Measurements from ENCODE around the gene KATNA1.

KATNA1 gene

DNA sequence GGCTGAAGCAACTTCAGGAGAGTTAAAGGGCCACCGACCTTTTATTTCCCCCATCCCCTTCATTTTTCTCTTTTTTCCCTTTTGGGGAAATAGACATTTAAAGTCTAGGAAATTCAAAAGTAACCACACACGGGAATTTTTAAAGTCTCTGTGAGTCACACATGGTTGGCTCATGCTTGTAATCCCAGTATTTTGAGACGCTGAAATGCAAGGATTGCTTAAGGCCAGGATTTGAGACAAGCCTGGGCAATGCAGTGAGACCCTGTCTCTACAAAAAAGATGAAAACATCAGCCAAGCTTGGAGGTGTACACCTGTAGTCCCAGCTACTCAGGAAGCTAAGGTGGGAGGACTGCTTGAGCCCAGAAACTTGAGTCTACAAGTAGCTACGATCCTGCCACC is 34.2 kb downstream of the KATNA1 start:
- DNase-seq (ENCODE audit: low read depth in 1 of 2, low spot score in 1 of 2) = no peak

DNA sequence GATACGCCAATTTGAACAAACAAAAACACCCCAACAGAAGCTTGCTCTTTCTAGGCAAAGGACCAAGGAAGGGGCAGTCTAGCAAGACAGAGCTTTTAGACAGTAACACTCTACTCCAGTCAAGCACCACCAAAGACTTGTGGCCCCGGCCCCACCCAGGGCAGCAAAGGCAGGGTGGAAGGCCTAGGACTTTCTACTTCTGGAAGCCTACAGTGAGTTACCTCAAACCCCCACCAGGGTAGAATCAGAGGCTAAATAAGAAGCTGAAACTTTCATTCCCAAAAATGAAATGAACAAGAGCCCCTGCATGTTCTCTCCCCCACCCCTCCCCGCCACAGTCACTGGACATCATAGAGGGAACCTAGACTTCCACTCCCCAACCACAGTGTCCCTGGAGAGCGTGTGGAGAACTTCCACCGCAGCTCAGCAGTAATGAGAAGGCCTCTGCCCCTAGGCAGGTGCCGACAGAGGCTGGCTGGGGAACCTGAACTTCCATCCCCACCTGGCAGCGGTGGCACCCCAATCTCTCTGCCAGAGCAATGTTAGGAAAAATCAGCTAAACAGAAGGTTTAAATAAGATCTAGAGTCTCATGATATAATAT is 40.0 kb downstream of the KATNA1 start:
- DNase-seq (ENCODE audit: low read depth in 1 of 2, low spot score in 1 of 2) = no peak

DNA sequence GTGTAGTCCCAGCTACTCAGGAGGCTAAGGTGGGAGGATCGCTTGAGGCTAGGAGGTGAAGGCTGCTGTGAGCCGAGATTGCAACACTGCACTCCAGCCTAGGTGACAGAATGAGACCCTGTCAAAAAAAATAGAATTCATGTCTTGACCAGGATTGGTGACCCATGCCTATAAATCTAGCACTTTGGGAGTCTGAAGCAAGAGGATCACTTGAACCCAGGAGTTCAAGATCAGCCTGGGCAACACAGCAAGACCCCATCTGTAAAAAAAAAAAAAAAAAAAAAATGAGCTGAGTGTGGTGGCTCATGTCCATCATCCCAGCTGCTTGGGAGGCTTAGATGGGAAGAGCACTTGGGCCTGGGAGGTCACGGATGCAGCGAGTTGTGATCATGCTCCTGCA is 48.0 kb downstream of the KATNA1 start:
- DNase-seq (ENCODE audit: low read depth in 1 of 2, low spot score in 1 of 2) = no peak

DNA sequence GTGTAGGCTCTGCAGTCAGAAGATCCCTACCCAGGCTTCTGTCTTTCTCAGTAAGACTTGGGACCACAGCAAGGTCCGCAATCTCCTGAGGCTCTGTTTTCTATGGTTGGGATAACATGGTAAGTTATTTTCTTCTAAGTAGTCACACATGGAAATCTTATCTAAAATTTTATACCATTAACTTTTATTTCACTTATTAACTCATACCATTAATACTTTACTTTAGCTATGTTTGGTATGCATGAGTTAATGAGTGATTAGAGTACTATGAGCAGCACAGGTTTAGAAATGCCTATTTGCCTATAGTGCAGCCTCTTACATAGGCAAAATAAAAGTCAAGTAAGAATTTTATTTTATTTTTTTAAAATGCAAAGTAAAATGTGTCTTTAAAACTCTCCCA is 55.1 kb downstream of the KATNA1 start:
- no peak for DNase-seq (ENCODE audit: low read depth in 1 of 2, low spot score in 1 of 2)

DNA sequence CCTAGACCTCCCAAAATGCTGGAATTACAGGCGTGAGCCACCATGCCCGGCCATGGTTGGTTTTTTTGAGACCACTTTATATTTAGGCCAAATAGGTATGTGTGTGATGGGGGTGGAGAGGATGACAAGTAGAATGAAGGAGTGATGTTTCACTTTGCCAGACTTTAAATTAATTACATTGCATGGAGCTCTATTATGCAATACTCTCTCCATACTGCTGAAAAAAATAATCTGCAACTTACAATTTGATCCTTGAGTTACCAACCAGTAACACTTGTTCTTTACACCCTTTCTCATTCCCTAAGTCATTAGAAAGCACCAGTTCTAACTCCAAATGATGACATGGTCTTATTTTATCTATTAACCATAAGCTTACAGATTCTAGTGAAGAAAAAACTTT is 55.5 kb downstream of the KATNA1 start:
- DNase-seq (ENCODE audit: low read depth in 1 of 2, low spot score in 1 of 2) = no peak

DNA sequence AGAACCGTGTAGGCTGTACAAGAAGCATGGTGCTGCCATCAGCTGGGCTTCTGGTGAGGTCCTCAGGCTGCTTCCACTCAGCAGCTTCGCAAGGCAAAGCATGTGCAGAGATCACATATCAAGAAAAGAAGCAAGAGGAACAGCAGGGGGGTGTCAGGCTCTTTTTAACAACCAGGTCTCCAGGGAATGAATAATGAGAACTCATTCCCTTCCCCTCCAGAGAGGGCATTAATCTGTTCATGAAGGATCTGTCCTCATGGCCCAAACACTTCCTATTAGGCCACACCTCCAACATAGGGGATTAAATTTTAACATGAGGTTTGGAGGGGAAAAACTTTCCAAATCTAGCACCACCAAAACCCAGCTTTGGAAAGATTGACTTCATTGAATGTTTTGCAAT is 62.4 kb downstream of the KATNA1 start:
- DNase-seq (ENCODE audit: low read depth in 1 of 2, low spot score in 1 of 2) = no peak

DNA sequence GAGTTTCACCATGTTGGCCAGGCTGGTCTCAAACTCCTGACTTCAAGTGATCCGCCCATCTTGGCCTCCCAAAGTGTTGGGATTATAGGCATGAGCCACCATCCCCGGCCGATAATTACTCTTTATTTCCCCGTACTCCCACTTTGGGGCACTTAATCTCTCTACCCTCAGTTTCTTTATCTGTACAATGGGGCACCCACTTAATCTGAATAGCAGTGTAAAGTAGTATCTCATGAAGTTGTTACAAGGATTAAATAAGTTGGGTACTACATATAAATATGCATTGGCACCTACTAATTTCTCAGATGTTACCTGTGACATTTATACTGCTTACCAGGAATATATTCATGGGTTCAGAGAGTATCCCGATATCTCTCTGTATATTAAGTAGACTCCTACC is 67.2 kb downstream of the KATNA1 start:
- no peak for DNase-seq (ENCODE audit: low read depth in 1 of 2, low spot score in 1 of 2)

DNA sequence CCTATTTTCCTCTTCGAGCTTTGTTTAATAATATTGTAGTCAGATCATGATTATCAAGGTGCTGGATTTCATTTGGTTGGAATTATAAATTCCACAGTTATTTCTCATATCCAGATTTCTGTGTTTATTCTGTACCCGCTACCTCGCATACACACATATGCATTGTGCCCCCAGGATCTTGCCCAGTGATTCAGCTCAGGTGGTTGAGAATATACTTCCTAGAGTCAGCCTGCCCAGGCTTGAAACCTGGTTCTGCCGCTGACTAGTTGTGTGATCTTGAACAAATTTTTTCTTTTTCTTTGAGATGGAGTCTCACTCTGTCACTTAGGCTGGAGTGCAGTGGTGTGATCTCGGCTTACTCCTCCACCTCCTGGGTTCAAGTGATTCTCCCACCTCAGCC is 67.6 kb downstream of the KATNA1 start:
- DNase-seq (ENCODE audit: low read depth in 1 of 2, low spot score in 1 of 2) = no peak

DNA sequence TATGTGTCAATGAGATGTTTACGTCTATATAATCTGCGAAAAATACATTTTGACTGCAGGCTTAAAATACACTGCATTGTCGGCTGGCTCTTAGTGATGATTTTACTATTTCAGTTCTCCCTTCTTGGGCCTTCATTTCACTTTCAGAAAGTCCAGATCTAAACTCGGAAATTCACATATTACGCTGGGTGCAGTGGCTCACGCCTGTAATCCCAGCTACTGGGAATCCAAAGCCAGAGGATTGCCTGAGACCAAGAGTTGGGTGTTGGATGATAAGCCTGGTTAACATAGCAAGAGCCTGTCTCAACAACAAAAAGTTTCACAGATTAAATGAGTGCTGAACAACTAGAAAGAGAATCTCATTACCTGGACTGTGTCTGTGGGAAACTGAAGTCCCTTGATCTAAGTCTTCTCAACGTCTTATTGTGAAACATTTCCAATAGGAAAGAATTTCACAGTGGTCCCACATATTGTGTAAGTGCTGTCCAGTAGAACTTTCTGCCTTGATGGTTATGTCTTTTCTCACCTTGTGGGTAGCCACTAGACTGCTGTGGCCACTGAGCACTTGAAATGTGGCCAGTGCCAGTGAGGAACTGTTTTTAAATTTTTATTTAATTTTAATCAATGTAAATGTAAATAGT is 80.4 kb downstream of the KATNA1 start:
- DNase-seq (ENCODE audit: low read depth in 1 of 2, low spot score in 1 of 2) = no peak

DNA sequence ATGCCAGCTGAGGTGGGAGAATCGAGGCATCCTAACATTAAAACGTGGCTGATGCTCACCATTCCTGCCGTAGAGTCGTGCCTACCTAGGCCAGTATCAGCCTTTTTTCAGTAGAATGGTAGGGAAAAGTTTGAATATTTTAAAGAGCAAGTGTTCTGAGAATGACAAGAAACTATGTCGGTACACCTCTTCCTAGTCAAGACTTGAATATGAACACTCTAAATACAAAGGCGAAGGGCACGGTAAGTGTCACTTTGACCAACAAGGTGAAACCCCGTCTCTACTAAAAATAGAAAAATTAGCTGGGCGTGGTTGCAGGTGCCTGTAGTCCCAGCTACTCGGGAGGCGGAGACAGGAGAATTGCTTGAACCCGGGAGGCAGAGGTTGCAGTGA is 81.3 kb downstream of the KATNA1 start:
- no peak for DNase-seq (ENCODE audit: low read depth in 1 of 2, low spot score in 1 of 2)

DNA sequence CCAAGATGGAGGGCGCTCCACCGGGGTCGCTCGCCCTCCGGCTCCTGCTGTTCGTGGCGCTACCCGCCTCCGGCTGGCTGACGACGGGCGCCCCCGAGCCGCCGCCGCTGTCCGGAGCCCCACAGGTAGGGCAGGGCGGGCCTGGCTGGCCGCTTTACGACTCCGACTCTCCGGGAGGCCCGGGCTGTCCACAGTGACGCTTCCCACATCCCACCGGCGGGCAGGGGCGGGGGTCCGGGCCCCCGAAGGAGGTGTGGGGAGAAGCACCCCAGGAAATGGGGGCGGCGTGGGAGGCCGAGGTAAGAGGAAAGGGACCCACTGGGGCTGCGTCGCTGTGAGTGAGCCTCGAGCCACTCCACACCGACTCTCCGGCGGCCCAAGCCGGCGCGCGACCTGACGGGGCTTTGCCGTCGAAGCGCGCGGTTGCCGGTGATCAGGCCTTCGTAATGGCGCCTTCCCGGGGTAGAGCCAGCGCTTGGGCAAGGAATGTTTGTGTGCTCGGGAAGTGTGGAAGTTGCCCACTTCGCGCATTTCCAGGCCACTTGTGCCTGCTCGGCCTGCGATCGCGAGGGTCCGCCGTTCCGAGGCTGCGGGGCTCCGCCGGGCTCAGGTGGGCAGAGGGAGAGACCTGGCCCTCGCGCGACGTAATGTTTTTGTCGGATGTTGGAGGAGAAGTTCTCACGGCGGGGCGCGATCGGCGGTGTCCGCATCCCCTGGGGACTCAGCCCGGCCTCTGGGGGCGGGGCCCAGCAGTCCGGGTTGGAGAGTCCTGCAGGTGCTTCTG is 81.9 kb downstream of the KATNA1 start:
- DNase-seq (ENCODE audit: low read depth in 1 of 2, low spot score in 1 of 2) = peak; percentile 12 to 38

DNA sequence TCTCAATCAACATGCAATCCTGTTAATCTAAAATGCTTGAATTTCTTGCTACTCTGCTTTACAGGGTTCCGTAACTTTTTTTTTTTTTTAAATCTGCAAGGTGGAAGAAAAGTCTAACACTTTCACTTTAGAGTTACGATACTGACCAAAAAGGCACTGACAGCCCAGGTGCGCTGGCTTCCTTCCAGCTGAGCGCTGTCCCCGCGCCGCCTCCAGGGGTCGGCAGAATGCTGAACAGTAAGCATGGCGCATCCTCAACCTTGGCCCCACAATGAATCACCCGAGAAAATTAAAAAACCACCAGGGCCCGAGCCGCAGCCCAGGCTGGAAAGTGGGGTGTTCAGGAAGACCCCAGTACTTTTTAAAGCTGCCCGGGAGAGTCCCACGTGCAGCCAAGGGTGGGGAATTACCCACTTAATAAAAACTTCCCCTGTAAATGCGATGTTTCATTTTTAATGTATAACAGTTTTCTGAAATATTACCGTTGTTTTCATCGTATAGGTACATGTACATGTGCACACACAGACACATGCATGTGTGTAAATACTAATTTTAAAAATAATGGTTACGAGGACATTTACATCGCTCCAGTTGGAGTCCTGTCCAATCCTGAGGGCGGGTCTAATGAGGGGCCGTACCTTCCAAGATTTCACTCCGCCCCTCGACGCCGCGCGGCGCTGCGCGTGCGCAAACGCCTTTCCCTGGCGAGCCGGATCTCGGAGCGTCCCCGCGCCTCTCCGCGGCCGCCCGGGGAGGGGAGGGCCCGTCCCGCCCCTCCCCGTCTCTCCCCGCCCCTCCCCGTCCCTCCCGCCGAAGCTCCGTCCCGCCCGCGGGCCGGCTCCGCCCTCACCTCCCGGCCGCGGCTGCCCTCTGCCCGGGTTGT is 82.7 kb downstream of the KATNA1 start, which contains the start of gene GINM1:
GINM1 (plus strand) TSS at position 849 of the 883 bp plus-strand sequence. CDS start 40 bp downstream, outside the sequence.
- peak; percentile 90 to 93 for DNase-seq (ENCODE audit: low read depth in 1 of 2, low spot score in 1 of 2)

DNA sequence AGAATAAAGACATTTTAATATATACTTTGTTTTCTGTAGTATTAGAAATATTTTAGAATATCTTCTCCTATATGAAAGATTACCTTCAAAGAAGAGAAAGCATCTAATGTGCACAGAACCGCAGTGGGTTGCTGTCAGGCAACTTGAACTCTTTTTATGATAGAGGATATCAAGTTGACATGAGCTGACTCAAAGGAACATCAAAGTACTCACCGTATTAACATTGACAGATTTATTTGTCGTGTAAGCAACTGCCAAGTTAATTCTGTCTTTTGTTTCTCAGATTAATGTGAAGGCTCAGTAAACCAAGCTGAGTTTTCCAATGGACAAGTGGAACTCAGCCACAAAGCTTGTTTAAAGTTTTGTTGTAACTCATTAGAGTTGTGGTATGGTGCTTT is 84.6 kb downstream of the KATNA1 start:
- no peak for DNase-seq (ENCODE audit: low read depth in 1 of 2, low spot score in 1 of 2)

DNA sequence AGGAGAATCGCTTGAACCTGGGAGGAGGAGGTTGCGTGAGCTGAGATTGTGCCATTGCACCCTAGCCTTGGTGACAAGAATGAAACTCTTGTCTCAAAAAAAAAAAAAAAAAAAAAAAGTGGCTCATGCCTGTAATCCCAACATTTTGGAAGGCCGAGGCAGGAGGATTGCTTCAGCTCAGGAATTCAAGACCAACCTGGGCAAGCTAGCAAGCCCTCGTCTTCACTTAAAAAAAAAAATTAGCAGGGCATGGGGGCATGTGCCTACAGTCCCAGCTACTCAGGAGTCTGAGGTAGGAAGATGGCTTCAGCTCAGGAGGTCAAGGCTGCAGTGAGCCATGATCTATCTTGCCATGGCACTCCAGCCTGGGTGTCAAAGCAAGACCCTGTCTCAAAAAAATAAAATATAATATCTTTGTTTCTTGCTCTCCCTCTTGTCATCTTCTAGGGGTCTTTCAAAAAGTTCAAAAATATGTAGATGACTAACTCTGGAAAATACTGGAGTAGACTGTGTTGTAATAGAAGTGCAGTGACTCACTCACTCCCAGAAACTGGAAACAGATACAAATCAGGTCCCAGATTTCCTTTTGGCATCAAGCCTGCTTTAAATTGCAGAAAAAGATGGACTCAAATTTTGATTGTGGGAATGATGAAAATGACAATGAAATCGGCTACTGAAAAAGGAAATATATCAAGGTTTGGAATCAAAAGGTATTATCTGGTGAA is 85.1 kb downstream of the KATNA1 start:
- no peak for DNase-seq (ENCODE audit: low read depth in 1 of 2, low spot score in 1 of 2)

DNA sequence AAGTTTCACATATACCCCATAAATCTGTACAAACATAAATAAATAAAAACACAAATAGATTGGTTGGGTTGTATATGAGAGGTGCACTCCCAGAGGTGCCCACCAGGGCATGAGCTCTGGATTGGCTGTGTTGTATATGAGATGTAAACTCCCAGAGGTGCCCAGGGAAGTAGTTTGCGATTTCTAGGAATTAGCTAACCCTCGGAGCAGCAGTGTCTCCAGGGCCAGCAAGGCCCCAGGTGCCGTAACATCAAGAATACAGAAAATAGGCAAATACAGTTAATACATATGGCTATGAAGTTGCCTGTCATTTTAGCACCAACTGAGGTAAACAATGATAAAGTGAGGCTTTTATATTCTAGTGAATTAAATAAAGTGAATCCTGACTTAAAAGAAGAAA is 87.8 kb downstream of the KATNA1 start:
- no peak for DNase-seq (ENCODE audit: low read depth in 1 of 2, low spot score in 1 of 2)

DNA sequence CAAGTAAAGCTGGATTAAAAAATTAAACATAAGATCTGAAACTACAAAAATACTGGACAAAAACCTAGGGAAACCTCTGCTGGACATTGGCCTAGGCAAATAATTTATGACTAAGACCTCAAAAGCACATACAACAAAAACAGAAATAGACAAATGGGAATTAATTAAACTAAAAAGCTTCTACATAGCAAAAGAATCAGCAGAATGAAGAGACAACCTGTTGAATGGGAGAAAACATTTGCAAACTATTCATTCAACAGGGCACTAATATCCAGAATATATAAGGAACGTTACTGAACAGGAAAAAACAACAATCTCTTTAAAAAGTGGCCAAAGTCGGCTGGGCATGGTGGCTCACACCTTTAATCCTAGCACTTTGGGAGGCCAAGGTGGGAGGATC is 89.1 kb downstream of the KATNA1 start:
- DNase-seq (ENCODE audit: low read depth in 1 of 2, low spot score in 1 of 2) = no peak

DNA sequence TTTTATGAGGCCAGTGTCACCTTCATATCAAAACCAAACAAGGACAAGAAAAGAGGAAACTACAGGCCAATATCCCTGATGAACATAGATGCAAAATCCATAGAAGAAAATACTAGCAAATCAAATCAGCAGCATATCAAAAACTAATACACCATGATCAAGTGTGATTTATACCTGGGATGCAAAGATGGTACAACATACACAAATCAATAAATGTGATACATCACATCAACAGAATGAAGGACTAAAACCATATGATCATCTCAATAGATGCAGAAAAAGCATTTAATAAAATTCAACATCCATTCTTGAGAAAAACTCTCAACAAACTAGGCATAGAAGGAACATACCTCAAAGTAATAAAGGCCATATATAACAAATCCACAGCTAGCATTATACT is 90.5 kb downstream of the KATNA1 start:
- no peak for DNase-seq (ENCODE audit: low read depth in 1 of 2, low spot score in 1 of 2)

DNA sequence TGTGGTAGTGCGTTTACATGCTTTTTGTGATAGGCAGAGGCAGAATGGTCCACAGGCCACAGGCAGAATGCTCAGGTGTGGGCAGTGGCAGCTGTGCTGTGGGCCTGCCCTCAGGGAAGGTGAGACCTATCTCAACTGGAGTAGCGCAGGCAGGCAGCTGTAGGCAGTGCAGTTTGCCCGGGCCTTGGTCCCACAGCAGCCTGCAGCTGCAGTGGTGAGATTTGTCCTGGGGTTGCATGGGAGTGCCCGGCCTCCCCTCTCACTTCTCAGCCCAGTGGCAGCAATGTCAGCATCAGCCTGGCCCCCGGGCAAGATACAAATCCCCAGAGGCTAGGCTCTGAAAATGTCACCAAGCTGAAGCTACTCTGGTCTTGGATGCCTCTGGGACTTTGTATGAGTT is 96.6 kb downstream of the KATNA1 start:
- DNase-seq (ENCODE audit: low read depth in 1 of 2, low spot score in 1 of 2) = no peak

DNA sequence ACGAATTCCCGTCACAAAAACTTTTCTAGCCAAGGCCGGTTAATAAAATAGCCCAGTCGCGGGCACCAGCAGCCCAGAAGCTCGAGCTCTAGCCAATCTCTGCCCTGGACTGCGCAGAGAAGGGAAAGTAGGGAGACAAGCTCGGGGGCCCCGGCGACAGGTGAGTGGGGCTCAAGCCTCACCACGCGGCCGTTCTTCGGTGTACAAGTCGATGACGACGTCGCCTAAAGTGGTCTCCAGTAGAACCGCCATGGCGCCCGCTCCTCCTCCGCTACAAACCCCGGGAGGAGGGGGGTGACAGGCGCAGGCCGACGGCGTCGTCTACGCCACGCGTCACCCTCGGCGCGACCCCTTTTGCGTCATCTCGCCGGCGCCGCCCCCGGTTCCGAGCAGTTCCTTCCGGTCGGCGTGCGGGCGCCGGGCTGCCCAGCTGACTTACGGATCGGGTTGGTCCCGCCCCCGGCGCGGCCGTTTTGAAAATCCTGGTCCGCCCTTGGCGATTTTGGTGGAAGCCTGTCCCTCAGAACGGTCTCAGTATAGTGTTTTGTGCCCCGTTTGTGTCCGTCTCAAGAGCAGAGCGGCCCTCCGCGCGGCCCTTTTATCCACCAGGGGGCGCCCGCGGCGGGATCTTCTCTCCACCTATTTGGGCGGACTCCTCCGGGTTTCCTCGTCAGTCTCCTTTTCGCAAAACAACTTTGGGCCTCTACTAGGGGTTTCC is 102.6 kb downstream of the KATNA1 start, which contains the start of gene PPIL4:
PPIL4 (minus strand) TSS at position 290 of the 718 bp plus-strand sequence; CDS start at position 252, 38 bp downstream.
- DNase-seq (ENCODE audit: low read depth in 1 of 2, low spot score in 1 of 2) = peak; percentile 92 to 94

DNA sequence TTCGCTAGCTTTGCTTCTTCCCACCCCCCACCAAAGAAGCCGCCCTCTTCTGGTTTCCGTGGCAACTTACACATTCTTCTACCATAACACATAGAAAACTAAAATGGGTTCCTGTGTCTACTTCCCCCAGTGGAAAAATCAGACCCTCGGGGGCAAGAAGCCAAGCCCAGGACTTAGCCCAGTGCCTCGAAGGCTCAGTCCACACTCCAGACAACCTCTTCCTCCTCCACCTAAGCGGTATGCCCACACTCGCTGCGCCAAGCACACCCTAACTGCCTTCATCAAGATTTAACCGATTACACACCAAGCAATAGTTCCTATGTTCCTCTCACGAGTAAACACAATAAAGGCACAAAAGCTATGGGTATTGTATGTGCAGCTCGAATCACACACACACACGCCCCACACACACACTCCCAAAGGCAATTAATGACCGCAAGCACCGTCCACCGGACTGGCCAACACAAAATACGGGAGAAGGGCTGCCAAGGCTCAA is 103.2 kb downstream of the KATNA1 start:
- peak in 1 of 2 donors; percentile 43 for DNase-seq (ENCODE audit: low read depth in 1 of 2, low spot score in 1 of 2)
